NB4 (cell line): ENCODE measurements around the gene ATP4B.
A peak's percentile ranks its signal among the peaks of the same experiment; 100 is the strongest.

Source experiments
- DNase-seq: peaks from one replicate; pipeline ENCODE4 v3.0.0; 2010; ENCODE audit warnings: low read depth
- H3K4me3 ChIP-seq: one replicate; pipeline ENCODE4 v1.5.1; 2011; ENCODE audit warnings: mild to moderate bottlenecking, low read depth, low read length, moderate library complexity
- CTCF ChIP-seq: IDR thresholded peaks from one replicate; pipeline ENCODE4 v1.5.1; 2012; ENCODE audit warnings: low read depth, low read length
- MAX ChIP-seq: IDR thresholded peaks from 2 replicates; pipeline ENCODE4 v1.6.1; 2011; ENCODE audit warnings: low read depth, low read length
- MYC ChIP-seq: IDR thresholded peaks from 2 replicates; pipeline ENCODE4 v1.6.1; 2011; ENCODE audit warnings: low read depth, low read length
- POLR2A ChIP-seq: IDR thresholded peaks from 2 replicates; pipeline ENCODE4 v1.6.1; 2011; ENCODE audit warnings: mild to moderate bottlenecking; ENCODE audit not compliant: insufficient read length; ENCODE audit errors: extremely low read depth

Gene ATP4B

DNA sequence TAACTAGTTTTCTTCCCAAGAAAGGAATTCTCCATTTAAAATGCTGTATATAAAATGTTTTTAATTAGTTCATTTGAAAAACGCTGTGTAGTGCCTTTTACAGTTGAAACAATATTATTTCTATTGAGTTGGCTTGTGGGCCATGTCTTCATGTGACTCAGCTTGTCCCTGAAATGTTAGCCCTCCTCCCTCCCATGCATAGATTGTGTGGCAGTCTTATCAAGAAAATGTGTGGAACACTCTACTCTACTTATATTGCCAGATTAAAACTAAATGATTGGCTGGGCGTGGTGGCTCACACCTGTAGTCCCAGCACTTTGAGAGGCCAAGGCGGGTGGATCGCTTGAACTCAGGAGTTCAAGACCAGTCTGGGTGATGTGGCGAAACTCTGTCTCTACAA, 40.0 kb downstream of the ATP4B start:
- TF ChIP-seq MYC (no peak), CTCF (no peak), POLR2A (no peak), MAX (no peak)

DNA sequence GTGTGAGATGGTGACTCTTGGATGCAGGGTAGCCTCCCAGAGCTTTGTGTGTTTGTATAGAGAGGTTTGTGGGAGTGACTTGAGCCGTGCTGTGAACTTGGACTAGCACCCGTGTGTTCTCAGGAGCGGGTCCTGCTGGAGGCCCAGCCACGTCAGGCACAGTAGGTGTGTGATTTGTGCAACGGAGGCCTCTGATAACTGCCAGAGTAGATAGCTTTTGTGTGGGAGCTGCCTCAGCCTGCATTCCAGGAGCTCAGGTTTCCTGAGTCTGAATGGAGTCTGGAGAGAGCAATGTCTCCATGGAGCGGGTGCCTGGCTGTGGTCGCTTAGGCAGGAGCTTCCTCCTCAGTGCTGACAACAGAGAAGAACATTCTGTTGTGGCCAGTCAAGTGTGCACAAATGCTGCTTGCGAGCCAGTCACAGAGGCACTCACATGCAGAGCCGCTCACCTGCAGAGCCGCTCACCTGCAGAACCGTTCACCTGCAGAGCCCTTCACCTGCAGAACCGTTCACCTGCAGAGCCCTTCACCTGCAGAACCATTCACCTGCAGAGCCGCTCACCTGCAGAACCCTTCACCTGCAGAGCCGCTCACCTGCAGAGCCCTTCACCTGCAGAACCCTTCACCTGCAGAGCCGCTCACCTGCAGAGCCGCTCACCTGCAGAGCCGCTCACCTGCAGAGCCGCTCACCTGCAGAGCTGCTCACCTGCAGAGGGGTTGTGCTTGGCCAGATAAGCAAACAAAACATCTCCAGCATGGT, 40.8 kb downstream of the ATP4B start:
- TF ChIP-seq CTCF (no peak), POLR2A (no peak), MAX (no peak), MYC (no peak)
- H3K4me3 ChIP-seq = no peak overlapping the region
- DNase-seq = peak; percentile 45

More for the DNA sequence above, 40.0 kb downstream of the ATP4B start:
- H3K4me3 ChIP-seq = no peak overlapping the region
- no peak for DNase-seq

DNA sequence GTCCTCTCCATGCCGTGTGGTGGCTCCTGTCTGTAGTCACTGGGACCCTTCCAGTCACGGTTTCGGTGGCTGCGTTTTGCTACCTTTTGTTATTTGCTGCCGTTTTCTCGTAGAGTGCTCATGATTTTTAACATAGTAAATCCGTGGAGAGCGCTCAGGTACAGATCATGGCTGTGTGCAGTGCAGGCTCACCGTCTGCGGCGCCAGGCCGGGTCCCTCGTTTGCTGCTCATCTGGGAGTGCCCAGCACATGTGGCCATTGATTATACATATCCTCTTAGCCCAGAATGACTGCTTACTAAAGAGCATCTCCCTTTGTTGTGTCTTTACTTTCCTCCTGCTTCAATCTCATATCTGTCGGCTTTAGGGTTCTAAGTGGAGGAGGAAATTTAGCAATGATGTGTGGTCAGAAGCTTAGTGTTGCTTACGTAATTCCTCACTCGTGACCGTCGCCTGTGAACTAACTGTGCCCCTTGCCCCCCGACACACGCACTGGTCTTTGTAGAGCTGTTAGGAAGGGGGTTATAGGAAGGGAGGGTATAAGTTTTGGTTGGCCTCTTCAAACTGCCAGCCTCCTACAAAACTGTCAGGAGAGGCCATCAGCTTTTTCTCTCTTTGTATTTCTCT, 41.6 kb downstream of the ATP4B start:
- DNase-seq = peak; percentile 87
- no peak for TF ChIP-seq CTCF
- TF ChIP-seq MAX = peak; percentile 77
- peak; percentile 75 for TF ChIP-seq MYC

GRCh38 chr13:113613789-113614379, 44.1 kb downstream of the ATP4B start:
- DNase-seq = no peak
- H3K4me3 ChIP-seq = no peak overlapping the region
- TF ChIP-seq POLR2A (no peak), CTCF (no peak), MAX (no peak), MYC (no peak)

More for the DNA sequence above, 41.6 kb downstream of the ATP4B start:
- H3K4me3 ChIP-seq = no peak overlapping the region

- no peak for DNase-seq
- no peak for TF ChIP-seq POLR2A
- TF ChIP-seq MYC = no peak
- TF ChIP-seq MAX = no peak
- no peak for TF ChIP-seq CTCF
- H3K4me3 ChIP-seq = no peak overlapping the region
These were observed 45.4 kb downstream of the ATP4B start for GRCh38 chr13:113612607-113613006.
